CD14-positive monocyte (primary cell): ENCODE measurements around the gene UBA6. TPM values are rescaled to one million over a fixed set of nuclear protein-coding genes. Genes with fewer than 3 reads are reported as not detected.

Source experiments
- DNase-seq, 3 donors: peaks; one replicate each; pipeline ENCODE4 v3.0.0-alpha.2; 2011 to 2022
- H2AFZ ChIP-seq: 2 replicates; pipeline ENCODE4 v1.6.0; 2012; ENCODE audit warnings: mild to moderate bottlenecking, low read depth, low read length, inconsistent platforms; ENCODE audit not compliant: insufficient read depth, poor library complexity, severe bottlenecking
- H3K27ac ChIP-seq, 2 donors: 1 replicate in 1 of 2; 2 replicates in 1 of 2; pipeline ENCODE4 v1.5.1; 2012 to 2013; ENCODE audit warnings: low read length in 2 of 2, control low read depth in 1 of 2, inconsistent platforms in 1 of 2, low read depth in 1 of 2, mild to moderate bottlenecking in 1 of 2
- H3K27me3 ChIP-seq, 2 donors: one replicate each; pipeline versions ENCODE4 v1.6.0 to v1.6.1; 2011 to 2013; ENCODE audit warnings: low read length in 2 of 2; ENCODE audit not compliant: control insufficient read depth in 2 of 2, insufficient read depth in 2 of 2
- H3K36me3 ChIP-seq, 2 donors: replicated peaks in 1 of 2; 1 replicate in 1 of 2; 2 replicates in 1 of 2; pipeline versions ENCODE4 v1.5.1 to v1.6.1; 2012 to 2013; ENCODE audit warnings: low read length in 2 of 2, control low read depth in 1 of 2, inconsistent platforms in 1 of 2, mild to moderate bottlenecking in 1 of 2; ENCODE audit not compliant: insufficient read depth in 2 of 2, control insufficient read depth in 1 of 2
- H3K4me1 ChIP-seq, 2 donors: 1 replicate in 1 of 2; 2 replicates in 1 of 2; pipeline versions ENCODE4 v1.5.1 to v1.6.1; 2012 to 2013; ENCODE audit warnings: low read length in 2 of 2, control low read depth in 1 of 2, inconsistent platforms in 1 of 2, mild to moderate bottlenecking in 1 of 2, moderate library complexity in 1 of 2; ENCODE audit not compliant: insufficient read depth in 2 of 2, control insufficient read depth in 1 of 2
- H3K4me2 ChIP-seq: replicated peaks from 2 replicates; pipeline ENCODE3; 2012; ENCODE audit warnings: low read length, moderate library complexity, mild to moderate bottlenecking; ENCODE audit not compliant: poor library complexity, severe bottlenecking; ENCODE audit errors: extremely low read depth
- H3K4me3 ChIP-seq, 3 experiments: fragments of 200-600 bp in 1 of 3; sonication (generic) in 1 of 3; replicated peaks in 1 of 3; 1 replicate in 2 of 3; 2 replicates in 1 of 3; pipeline ENCODE4 v1.5.1; 2011 to 2013; ENCODE audit warnings: low read length in 3 of 3, mild to moderate bottlenecking in 3 of 3, control low read depth in 2 of 3, low read depth in 2 of 3, inconsistent platforms in 1 of 3, moderate library complexity in 1 of 3
- H3K79me2 ChIP-seq: 2 replicates; pipeline ENCODE4 v1.6.0; 2012; ENCODE audit warnings: mild to moderate bottlenecking, control low read depth, inconsistent platforms, low read length, moderate library complexity; ENCODE audit not compliant: insufficient read depth
- H3K9ac ChIP-seq: 2 replicates; pipeline ENCODE4 v1.6.0; 2017; ENCODE audit warnings: low read length, mild to moderate bottlenecking; ENCODE audit not compliant: insufficient read depth, poor library complexity, severe bottlenecking
- H3K9me3 ChIP-seq, 2 donors: replicated peaks in 1 of 2; 1 replicate in 1 of 2; 2 replicates in 1 of 2; pipeline versions ENCODE4 v1.5.1 to v1.6.1; 2012 to 2013; ENCODE audit warnings: low read length in 2 of 2, control low read depth in 1 of 2; ENCODE audit not compliant: control insufficient read depth in 1 of 2, insufficient read depth in 1 of 2
- H4K20me1 ChIP-seq: 2 replicates; pipeline ENCODE4 v1.6.0; 2012; ENCODE audit warnings: mild to moderate bottlenecking, low read length, control low read depth, moderate library complexity; ENCODE audit not compliant: insufficient read depth
- H3K27ac Mint-ChIP-seq, 7 donors: one replicate each; pipeline ENCODE4 v1.8.0; 2020; ENCODE audit warnings: mild to moderate bottlenecking in 7 of 7, mixed read lengths in 7 of 7, moderate library complexity in 6 of 7, inconsistent platforms in 2 of 7
- H3K27me3 Mint-ChIP-seq, 3 donors: one replicate each; pipeline ENCODE4 v1.8.0; 2021 to 2022; ENCODE audit warnings: low read depth in 3 of 3, mild to moderate bottlenecking in 3 of 3, mixed read lengths in 3 of 3, moderate library complexity in 3 of 3, inconsistent platforms in 1 of 3
- H3K36me3 Mint-ChIP-seq, 2 donors: one replicate each; pipeline ENCODE4 v1.8.0; 2020; ENCODE audit warnings: mixed read lengths in 2 of 2, inconsistent platforms in 1 of 2, mild to moderate bottlenecking in 1 of 2
- H3K4me1 Mint-ChIP-seq: one replicate; pipeline ENCODE4 v1.8.0; 2020; ENCODE audit warnings: mild to moderate bottlenecking, mixed read lengths
- H3K4me3 Mint-ChIP-seq, 2 donors: one replicate each; pipeline ENCODE4 v1.8.0; 2020; ENCODE audit warnings: mild to moderate bottlenecking in 2 of 2, mixed read lengths in 2 of 2, moderate library complexity in 1 of 2
- H3K9me3 Mint-ChIP-seq, 7 donors: one replicate each; pipeline ENCODE4 v1.8.0; 2020 to 2022; ENCODE audit warnings: mixed read lengths in 7 of 7, mild to moderate bottlenecking in 6 of 7, moderate library complexity in 6 of 7, inconsistent platforms in 2 of 7
- CTCF ChIP-seq: fragments of 200-600 bp; IDR thresholded peaks from one replicate; pipeline ENCODE4 v1.8.0; 2022; ENCODE audit warnings: antibody characterized with exemption, mild to moderate bottlenecking
- whole genome bisulfite sequencing: methylation state at CpG from one replicate; pipeline ENCODE4 v1.1.5; 2013; ENCODE audit warnings: missing lambda C conversion rate; ENCODE audit not compliant: insufficient coverage; 5-methylcytosine and 5-hydroxymethylcytosine counted together
- intact Hi-C, 2 donors: fragments of 100-400 bp; cut with micrococcal nuclease; formaldehyde crosslinking; loops; one replicate each; pipeline versions ENCODE4 v1.15.0 to v1.15.1; 2023
- polyA plus RNA-seq, 3 donors: library from polyadenylated mRNA; depleted of rRNA in 1 of 3; unstranded in 2 of 3; stranded (reverse) in 1 of 3; fragments of 300-500 nt in 2 of 3; fragments of >200 nt in 1 of 3; fragmentation: Illumina TruSeq in 2 of 3; gene quantifications; 1 replicate in 2 of 3; 2 replicates in 1 of 3; pipeline ENCODE4 v1.2.3, GENCODE V29; 2012 to 2021

Gene UBA6
- polyA plus RNA-seq, 3 donors = 8.4 to 22.0 (median 21.0) TPM

GRCh38 chr4:67581913-67582312 lies 119.0 kb downstream of the UBA6 start:
- no peaks in the 10 kb centered on the region for H4K20me1 ChIP-seq
- no peaks in the 10 kb centered on the region for H3K4me1 ChIP-seq
- DNase-seq = no peak
- no peak overlapping the region for H2AFZ ChIP-seq
- WGBS = no CpG with 5 or more reads among the region's 2 CpGs
- H3K9ac ChIP-seq = no peak overlapping the region
- no peaks in the 10 kb centered on the region for H3K36me3 ChIP-seq
- no peaks in the 10 kb centered on the region for H3K79me2 ChIP-seq
- no peak overlapping the region for H3K27ac ChIP-seq
- H3K27me3 ChIP-seq = no peaks in the 10 kb centered on the region
- no peak overlapping the region for H3K4me2 ChIP-seq
- Mint-ChIP-seq H3K27me3 (no peaks in the 10 kb centered on the region), H3K4me3 (no peak overlapping the region), H3K27ac (no peak overlapping the region), H3K9me3 (no peaks in the 10 kb centered on the region), H3K36me3 (peaks cover 0 to 3% of the 10 kb centered on the region in 2 donors), H3K4me1 (peaks cover 9% of the 10 kb centered on the region)
- H3K4me3 ChIP-seq = no peak overlapping the region
- intact Hi-C loops = no loop called here
- TF ChIP-seq CTCF = no peak
- no peaks in the 10 kb centered on the region for H3K9me3 ChIP-seq

GRCh38 chr4:67581208-67581857 lies 119.6 kb downstream of the UBA6 start:
- Mint-ChIP-seq H3K36me3 (peaks cover 0 to 3% of the 10 kb centered on the region in 2 donors), H3K4me1 (peaks cover 9% of the 10 kb centered on the region), H3K4me3 (no peak overlapping the region), H3K27me3 (no peaks in the 10 kb centered on the region), H3K27ac (no peak overlapping the region), H3K9me3 (no peaks in the 10 kb centered on the region)
- Histone ChIP-seq H3K27me3 (no peaks in the 10 kb centered on the region), H3K4me2 (peak overlapping the region; percentile 26), H4K20me1 (no peaks in the 10 kb centered on the region), H3K79me2 (no peaks in the 10 kb centered on the region), H3K27ac (no peak overlapping the region), H3K4me1 (no peaks in the 10 kb centered on the region), H3K9ac (no peak overlapping the region), H3K4me3 (no peak overlapping the region), H3K9me3 (no peaks in the 10 kb centered on the region), H3K36me3 (no peaks in the 10 kb centered on the region), H2AFZ (peak overlapping the region; percentile 68)
- intact Hi-C loops = no loop called here
- no peak for DNase-seq
- no peak for TF ChIP-seq CTCF
- 0% methylated on average over 1 of the region's 8 CpGs for WGBS
